ENCODE measurements around the gene IL34.

Gene IL34

DNA sequence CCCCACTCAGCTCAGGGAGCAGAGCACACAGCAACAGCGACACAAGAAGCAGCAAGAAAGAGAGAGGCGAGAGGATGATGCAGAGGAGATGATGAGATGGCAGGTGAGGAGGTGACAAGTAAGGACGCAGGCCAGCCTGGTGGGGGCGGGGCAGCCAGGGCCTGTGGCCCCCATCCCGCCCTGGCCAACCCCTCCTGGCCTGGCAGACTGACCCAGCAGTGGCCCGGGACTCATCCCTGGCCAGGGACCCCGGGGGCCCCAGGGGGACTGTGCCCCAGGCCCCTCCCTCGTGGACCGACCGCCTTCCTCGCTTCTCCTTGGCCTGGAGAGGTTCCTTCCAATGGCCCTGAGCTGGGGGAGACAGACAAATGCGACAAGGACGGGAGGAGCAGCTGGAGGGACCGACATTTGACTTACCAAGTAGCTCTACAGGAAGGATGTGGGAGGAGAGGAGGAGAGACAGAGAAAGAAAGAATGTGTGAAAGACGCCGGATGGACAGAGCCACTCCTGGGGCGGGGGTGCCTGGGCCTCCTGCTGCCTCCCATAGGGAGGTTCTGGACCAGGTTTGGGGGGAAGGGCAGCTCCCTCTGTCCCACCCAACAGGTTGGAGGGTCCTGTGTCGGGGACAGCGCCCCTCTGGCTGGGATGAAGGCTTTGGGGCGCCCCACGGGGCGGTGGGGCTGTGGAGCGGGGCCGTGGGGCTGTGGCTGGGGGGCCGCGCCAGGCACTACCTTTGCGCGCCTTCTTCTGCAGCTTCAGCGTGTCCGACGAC is 32.7 kb downstream of the IL34 start:
- no peak for DNase-seq

DNA sequence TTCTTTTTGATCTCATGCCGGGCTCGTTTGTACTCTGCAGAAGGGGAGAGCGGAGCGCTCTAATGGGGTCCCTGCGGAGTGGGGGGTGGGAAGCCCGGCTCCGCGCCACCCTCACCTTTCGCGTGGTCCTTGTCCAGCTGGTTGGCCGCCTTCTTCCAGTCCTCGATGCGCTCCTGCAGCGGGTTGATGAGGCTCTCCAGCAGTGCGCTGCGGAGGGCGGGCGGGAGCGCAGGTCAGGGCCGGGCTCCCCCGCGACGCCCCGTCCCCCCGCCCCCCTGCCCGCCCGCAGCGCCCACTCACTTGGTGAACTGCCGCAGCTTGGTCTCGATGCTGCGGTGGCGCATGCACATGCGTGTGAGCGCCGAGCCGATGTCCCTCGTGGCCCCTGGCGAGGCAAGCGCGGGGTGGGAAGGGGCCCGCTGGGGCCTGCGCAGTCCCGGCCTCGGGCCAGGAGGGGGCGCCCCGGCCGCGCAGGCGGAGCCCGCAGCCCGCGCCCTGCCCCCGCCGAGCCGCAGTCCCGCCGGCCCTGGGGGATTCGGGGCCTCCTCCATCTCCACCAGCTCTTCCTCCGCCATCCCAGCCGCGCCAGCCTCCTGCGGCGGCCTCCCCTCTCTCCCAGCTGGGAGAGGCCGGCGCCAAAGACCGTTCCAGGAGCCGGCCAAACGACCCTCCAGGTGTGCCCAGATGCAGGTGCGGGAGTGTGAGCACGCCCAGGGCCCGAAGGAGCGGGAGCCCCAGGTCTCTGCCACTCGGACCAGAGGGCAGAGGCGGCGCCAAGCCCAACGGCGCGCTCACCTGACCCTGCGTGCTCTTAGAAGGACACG is 33.5 kb downstream of the IL34 start:
- no peak for DNase-seq

DNA sequence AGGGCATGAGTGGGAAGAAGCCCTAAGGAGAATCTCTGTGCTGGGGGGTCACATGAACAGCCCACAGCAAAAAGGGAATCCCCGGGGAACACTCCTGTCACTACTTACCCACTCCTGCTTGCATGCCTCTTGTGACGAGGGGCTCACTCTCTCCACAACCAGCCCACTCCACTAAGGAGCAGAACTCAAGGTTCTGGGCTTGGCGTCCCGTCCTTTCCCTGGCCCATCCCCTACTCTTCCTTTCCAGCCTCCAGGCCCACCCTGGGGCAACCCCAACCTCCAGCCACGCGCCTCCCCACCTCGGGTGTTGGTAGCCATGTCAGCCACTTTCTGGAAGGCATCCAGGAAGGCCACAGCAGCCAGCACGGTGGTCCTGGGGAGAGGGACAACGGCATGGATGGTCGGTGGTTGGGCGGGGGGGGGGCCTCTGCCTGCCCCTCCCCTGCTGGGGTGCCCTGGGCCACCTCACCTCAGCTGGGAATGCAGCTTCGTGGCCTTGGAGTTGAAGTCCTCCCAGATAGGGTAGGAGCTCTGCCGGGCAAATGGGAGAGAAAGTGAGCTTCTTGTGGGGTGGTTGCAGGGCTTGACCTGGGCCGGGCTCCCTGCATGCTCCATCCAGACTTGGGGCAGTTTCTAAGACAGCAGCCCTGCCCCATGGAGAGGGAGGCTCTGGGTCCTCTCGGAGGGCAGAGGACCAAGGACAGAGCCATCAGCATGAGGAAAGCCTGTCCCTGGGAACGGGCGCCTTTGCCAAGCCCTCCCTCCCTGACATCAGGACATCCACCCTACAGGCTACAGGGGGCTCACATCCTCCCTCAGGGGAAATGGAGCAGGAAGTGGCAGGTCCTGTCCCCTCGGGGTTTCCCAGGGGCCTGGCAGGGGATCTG is 34.4 kb downstream of the IL34 start:
- no peak for DNase-seq

DNA sequence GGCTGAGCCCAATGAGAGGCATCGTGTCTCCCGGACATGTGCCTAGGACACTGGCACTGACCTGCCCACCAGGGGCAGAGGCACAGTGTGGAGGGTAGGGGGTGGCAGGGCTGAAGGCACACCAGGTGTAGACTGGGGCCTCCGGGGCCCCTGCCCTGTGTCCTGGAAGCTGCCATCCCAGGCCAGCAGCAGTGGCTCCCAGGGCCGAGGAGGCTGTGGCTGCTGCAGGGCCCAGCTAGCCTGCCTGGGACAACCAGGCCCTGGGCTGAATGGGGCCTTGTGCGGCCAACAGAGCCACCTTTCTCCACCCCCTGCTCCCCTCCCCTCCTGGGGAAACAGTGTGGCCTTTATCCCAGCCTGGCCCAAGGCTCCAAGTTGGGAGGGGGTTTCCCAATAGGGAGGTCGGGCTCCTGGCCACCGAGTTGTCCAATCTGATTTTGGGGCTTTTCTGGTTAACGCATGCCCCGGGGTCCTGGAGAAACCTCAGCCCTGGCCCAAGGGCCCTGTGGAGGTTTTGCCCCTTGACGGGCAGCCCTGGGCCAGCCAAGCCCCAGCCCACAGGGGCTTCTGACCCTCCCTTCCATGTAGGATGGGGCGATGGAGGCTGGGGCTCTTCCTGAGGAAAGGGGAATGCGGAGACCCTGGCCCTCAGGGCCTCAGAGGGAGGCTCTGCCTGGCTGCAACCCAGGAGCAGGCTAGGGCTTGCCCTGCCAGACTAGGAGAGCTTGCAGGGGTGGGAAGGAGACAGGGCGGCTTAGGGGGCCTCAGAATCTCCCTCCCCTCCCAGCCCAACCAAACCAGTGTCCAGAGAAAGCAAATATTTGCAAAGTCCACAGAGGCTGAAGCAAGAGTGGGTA is 35.3 kb downstream of the IL34 start:
- DNase-seq: no peak

DNA sequence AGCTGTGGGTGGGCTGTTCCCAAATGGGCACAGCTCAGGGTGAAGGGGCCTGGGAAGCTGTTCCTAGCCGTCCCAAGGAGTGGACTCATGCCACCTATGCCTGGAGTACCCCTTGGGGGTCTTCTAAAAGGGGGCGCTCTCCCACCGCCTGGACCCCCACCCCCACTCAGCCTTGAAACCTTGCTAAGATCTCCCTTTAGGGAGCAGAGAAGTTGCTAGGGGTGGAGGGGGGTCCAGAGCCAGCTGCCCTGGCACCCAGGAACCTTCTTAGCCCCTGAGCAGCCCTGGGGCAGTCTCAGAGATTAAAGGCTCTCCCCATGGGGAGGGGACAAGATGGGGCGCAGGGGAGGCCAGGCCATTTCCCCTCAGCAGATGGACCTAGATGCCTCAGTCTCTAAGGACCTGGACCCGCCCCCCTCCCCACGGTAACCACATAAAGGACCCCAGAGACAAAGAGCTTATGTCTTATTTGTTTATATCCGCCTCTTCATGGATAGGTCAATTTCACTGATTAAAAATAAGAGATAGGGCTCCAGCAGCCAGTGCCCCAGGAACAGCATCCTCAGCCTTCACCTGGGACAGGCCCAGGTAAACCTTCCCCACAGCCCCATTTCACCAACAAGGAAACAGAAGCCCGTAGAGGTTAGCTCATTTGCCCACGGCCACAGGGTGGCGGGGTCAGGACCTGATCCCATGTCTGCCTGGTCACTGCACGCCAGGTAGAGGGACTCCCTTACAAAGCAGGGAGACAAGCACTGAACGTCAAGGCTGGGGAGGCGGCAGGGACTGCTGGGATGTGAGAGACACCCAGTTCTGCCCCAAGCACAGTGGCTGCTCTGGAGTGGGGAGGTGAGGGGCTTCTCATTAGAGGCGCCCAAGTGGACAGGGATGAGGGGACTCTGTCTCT is 36.1 kb downstream of the IL34 start:
- DNase-seq: peak; percentile 32

DNA sequence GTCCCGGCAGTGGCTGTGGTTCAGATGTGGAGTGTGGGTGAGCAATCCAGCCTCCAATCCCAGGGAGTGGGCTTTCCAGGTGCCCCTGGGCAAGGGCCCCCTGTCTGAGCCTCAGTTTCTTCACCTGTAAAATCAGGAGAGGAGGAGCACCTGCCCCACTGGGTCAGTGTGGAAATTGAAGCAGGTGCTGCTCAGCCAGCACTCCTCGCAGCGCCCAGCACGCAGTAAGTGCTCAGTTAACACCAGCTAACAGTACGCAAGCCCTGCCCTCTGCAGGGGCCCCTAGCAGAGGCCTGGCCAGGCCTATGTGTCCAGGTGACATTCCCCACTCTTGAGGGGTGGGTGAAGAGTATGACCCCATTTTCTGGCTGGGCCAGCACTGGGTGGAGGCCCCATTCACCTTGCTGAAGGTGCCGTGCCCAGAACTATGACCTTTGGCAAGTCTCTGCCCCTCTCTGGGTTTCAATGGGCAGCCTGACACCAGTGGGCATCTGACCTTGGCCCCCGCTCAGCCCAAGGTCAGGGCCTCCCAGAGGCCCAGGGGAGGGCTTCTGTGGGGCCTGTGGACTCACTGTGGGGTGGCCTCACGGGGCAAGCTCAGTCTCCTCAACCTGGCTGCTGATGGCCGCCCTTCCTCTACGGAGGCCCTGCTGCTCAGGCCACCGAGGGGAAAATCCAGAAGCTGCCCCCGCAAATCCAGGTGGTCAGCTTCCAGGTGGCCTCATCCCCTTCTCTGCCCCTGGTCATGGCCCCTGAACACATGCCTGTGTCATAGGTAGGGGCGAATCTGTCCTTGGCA is 37.0 kb downstream of the IL34 start:
- no peak for DNase-seq

DNA sequence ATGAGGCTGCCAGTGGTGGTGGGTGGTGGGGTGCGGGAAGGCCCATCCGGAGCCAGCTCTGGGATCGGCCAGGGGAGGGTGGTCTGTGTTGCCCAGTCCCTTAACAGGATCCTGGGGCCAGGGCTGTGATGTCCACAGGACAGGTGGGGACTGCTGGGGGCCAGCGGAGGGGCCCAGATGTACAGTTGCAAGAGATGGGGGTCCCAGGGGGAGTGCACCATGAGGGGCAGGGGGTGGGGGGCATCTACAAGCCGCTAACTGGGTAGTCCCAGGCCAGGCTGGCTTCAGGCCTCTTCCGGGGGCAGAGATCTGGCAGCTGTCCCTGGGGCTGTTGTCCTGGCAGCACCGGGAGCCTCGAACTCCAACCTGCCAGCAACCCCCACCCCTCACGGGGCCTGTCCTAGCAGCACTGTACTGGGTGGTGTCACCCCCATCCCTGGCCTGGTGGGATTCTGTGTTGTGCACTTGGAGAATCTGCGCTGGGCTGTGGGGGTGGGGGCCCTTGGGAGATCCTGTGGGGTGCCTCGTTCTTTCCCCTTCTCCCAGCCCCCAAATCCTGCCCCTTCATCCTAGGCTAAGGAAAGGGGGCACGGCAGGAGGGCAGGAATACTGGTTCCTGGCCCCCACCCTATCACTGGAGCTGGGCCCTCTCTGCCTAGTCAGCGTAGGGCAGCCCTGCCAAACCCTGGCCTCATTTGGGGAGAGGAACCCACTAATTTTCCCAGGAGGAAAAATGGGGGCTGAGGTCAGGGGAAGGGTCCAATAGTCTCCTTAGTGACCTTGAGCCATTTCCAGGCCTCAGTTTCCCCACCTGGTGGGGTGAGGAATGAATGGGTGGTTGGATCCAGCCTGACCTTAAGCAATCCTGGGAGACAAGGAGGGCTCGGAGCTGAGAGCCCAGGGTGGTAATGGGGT is 38.0 kb downstream of the IL34 start:
- DNase-seq: no peak

DNA sequence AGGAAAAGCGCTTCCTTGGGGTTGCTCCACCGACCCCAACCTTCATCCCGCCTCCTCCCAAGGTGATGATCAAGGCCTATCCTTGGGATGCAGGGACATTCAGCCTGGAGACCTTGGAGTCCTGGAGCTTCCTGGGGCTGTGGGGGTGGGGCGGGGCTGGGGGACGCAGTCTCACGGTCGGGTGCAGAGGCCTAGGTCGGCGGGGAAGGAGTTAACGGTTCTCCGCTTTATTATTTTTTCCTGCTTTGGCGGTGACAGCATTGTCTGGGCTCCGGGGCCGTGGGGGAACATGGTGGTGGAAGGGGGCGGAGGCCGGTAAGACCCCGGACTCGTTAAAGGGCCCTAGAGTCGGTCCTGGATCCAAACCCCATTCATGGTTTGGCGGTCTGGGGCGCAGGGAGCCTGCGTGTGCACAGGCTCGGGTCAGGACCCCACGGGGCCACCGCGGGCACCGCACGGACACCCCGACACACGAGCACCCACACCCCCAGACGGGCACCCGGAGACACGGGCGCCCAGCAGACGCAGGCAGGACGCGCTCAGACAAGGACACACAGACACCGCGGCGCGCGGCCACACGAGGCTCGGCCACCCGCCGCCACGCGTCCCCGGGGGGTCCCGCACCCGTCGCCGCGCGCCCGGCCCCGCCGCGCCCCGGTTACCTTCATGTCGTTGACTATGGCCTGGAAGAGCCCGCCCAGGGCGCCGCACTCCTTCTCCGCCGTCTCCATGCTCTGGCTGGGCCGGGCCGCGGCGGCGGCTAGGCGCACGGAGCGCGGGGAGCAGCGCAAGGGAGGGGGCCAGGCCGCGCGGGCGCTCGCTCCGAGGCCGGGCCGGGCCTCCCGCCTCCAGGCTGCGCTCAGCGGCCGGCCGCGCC is 38.9 kb downstream of the IL34 start:
- DNase-seq: peak; percentile 72

DNA sequence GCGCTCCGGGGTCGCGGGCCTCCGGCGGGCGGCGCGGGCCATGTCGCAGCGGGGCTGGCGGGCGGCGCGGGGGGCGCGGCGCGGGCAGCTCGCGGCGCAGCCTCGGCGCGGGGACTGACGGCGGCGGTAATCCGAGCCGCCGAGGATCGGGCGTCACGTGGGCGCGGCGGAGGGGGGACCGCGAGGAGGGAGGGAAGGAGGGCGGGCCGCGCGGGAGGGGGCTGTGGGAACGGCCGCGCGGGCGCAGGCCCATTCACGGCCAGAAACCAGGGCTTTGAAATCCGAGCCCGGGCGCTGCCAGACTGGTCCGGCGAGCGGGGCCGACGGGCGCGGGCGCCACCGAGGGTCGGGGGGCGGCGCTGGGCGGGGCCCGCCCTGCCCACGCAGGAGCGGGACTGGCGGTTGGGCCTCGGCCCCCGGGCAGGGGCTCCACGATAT is 39.6 kb downstream of the IL34 start, which contains the start of gene MTSS2:
Gene MTSS2, minus strand, starts transcription at position 116 of the 438 bp plus-strand sequence. CDS start 262 bp downstream, outside the sequence.
- DNase-seq: peak; percentile 88

DNA sequence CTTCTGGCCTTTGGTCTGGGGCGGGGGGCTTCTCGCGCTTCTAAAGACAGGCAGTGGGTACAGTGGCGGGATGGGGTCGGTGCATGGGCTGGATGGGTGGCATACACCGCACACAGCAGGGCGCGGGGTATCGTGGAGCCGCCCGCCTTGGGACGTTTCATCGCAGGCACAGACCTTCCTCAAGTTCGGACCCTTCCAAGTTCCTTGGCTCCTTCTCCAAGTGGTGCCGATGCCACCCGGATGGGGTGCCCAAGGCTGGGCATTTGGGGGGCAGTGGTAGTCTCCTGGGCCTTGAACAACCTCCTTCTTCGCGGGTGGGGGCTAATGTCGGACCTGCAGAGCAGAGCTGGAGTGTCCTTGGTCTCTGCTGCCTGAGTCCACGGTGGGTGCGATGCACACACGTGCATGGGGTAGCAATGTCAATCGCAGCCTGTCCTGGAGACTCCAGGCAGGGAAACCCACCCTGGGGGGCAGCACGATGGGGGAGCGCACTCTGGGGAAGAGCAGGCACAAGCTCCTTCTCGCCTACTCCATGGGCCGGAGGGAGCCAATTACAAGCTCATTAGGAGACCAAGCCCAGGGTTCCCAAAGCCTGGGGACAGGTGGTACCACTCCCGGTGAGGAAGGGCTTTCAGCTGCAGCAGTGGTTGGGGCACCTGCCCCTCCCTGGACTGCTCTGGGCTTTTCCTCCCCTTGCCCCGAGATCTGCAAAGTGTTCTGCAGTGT is 40.2 kb downstream of the IL34 start:
- peak; percentile 40 for DNase-seq

DNA sequence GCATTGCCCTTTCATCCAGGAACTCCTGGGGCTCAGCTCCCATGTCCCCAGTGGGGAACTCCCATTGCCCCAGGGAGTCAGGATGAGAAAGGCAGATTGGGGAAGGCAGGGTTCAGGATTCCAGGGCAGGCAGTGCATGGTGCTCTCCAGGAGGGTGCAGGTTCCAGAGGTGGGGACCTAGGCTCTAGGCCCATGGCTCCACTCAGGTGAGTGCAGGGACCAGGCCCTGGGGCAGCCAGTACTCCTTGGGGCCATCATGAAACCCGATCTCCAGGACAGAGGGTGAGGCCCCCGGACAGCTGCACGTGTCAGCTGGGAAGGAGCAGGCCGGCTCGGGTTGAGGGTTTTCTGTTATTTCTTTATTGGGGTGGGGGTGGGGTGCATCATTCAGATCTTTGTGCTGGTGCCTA is 40.7 kb downstream of the IL34 start:
- DNase-seq: peak; percentile 48

DNA sequence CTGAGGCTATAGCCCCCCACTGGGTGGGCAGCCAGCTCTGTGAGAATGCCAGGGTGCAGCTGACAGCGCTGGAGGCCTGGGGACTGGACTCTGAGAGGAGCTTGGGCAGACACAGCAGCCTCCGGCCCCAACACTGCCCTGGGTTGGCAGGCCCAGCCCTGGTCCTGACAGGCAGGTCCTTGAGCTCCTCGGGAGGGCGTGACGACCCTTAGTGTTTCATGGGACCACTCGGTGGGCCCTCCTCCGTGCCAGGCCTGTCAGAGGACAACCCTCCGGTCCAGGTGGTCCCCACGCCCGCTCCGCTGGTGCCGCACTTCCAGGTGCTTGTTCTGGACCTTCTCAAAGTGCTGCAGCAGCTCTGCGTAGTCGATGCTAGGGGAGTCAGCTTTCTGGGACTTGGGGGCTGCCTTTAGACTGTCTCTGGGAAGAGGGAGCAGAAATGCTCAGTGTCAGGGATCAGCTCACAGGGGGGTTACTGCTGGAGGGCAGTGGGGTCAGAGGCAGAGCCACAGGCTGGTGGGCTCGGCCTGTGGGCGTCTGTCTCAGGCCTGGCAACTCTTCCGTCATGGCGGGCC is 41.4 kb downstream of the IL34 start:
- DNase-seq: peak; percentile 40

DNA sequence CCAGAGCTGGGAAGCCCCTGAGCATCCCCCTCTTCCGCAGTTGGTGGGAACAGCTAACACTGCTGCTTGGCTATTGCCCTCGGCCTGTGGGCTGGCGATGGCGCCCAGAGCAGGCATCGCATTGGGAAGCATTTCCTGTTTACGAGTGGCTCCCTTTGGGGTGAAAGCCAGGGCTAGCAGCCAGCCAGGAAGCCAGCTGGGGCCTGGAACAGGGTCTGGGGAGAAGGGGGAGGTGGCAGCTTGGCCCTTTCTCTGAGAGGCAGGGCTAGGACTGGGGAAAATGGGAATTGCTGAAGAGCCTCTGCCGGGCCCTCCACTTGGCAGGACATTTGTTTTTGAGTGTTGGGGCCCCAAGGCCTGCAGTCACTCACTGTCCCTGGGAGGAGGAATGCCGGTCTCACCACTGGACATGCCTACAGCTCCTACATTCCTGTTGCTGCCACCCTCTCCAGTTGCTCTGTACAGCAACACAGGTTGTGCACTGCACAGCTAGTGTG is 41.9 kb downstream of the IL34 start:
- DNase-seq: peak; percentile 8

DNA sequence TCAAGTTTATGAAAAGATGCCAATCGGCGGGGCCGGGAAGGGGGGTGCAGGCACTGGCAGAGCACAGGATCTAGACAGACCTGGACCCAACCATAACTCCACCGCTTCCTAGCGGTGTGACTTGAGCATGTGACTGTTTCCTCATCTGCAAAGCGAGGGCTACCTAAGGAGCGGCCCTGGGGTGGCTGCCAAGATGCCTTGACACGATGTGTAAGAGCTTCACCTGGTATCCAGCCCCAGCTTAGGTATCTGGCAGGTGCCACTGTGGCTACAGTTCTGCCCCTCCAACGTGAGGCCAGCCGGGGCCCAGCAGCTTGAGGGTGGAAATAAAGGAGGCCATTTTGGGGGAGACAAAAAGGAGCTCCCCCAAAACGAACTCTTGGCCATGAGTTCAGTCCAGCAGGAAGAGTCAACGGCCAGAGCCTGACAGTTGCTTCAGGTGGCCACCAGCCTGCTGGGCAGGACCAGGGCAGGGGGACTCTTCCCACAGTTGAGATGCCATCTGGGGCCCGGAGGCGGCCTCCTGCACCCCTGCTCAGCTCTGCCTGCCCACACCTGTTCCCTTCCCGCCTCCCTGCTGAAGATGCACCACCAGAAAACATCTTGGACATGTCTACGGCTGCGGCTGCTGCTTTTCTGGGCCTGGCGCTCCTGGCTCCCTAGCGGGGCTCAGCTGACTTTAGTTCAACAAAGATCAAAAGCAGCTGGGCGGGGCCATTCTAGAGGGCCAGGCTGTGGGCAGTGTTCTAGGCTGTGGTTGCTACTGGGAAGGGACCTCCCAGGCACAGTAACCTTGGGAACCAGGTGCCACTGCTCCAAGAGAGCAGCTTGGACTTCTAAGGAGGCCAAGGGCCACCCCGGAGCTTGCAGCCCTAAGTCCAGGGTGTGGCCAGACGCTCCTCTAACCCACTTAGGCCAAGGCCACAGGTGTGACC is 42.9 kb downstream of the IL34 start:
- DNase-seq: peak; percentile 34

Data from DMS53 (cell line).